Naive thymus-derived CD4-positive, alpha-beta T cell (primary cell): ENCODE results near the gene CLRN3. TPM values are rescaled to one million over a fixed set of nuclear protein-coding genes. Genes with fewer than 3 reads are reported as not detected.

Source experiments
- ATAC-seq: fragments of 150-1000 bp; cut with Tn5 transposase; 2 replicates; pipeline ENCODE4 v1.10.0; 2021; ENCODE audit warnings: mild to moderate bottlenecking, moderate library complexity
- CTCF ChIA-PET: fragments of 350-600 bp; sonication (Branson Sonifier 250); formaldehyde crosslinking; loops from one replicate; lab custom pipeline; 2021; ENCODE audit warnings: antibody characterized with exemption; lab: Charles Lee
- POLR2A ChIA-PET: fragments of 350-600 bp; sonication (Branson Sonifier 250); formaldehyde crosslinking; loops from one replicate; lab custom pipeline; 2021; ENCODE audit warnings: antibody characterized with exemption, inconsistent platforms; lab: Charles Lee
- DNase-seq, 9 donors: peaks; one replicate each; pipeline versions ENCODE4 v3.0.0 to v3.0.0-alpha.2; 2020 to 2022; ENCODE audit warnings: mixed read lengths in 1 of 9
- H3K27ac ChIP-seq: one replicate; pipeline ENCODE4 v1.7.0; 2013; ENCODE audit warnings: mild to moderate bottlenecking, low read depth, low read length, moderate library complexity
- H3K27me3 ChIP-seq, 2 donors: one replicate each; pipeline ENCODE4 v1.7.0; 2013; ENCODE audit warnings: low read length in 2 of 2, mild to moderate bottlenecking in 2 of 2, moderate library complexity in 2 of 2; ENCODE audit not compliant: control insufficient read depth in 2 of 2, insufficient read depth in 2 of 2
- H3K36me3 ChIP-seq, 3 experiments: 1 replicate in 2 of 3; 2 replicates in 1 of 3; pipeline ENCODE4 v1.7.0; 2013; ENCODE audit warnings: low read length in 3 of 3, mild to moderate bottlenecking in 3 of 3, moderate library complexity in 1 of 3; ENCODE audit not compliant: insufficient read depth in 3 of 3, control insufficient read depth in 2 of 3
- H3K4me1 ChIP-seq, 2 donors: one replicate each; pipeline ENCODE4 v1.7.0; 2013; ENCODE audit warnings: low read length in 2 of 2, mild to moderate bottlenecking in 2 of 2, moderate library complexity in 1 of 2; ENCODE audit not compliant: control insufficient read depth in 2 of 2, insufficient read depth in 2 of 2
- H3K4me3 ChIP-seq: 2 replicates; pipeline ENCODE4 v1.7.0; 2013; ENCODE audit warnings: mild to moderate bottlenecking, low read length
- H3K9me3 ChIP-seq, 3 experiments: 1 replicate in 2 of 3; 2 replicates in 1 of 3; pipeline ENCODE4 v1.7.0; 2013; ENCODE audit warnings: low read length in 3 of 3; ENCODE audit not compliant: control insufficient read depth in 2 of 3
- H3K27ac Mint-ChIP-seq, 9 donors: one replicate each; pipeline ENCODE4 v1.8.0; 2020 to 2022; ENCODE audit warnings: mixed read lengths in 9 of 9, mild to moderate bottlenecking in 8 of 9, moderate library complexity in 5 of 9, inconsistent platforms in 2 of 9
- H3K27me3 Mint-ChIP-seq, 5 donors: one replicate each; pipeline ENCODE4 v1.8.0; 2021 to 2022; ENCODE audit warnings: mixed read lengths in 5 of 5, mild to moderate bottlenecking in 1 of 5
- H3K36me3 Mint-ChIP-seq, 5 donors: one replicate each; pipeline ENCODE4 v1.8.0; 2020 to 2022; ENCODE audit warnings: mixed read lengths in 5 of 5, mild to moderate bottlenecking in 3 of 5, inconsistent platforms in 1 of 5
- H3K4me1 Mint-ChIP-seq, 7 donors: one replicate each; pipeline ENCODE4 v1.8.0; 2020 to 2022; ENCODE audit warnings: mixed read lengths in 7 of 7, mild to moderate bottlenecking in 3 of 7, inconsistent platforms in 1 of 7
- H3K4me3 Mint-ChIP-seq, 10 donors: one replicate each; pipeline ENCODE4 v1.8.0; 2020 to 2022; ENCODE audit warnings: mild to moderate bottlenecking in 10 of 10, mixed read lengths in 10 of 10, moderate library complexity in 6 of 10, inconsistent platforms in 2 of 10
- H3K9me3 Mint-ChIP-seq, 11 donors: one replicate each; pipeline ENCODE4 v1.8.0; 2020 to 2022; ENCODE audit warnings: mixed read lengths in 11 of 11, mild to moderate bottlenecking in 4 of 11, inconsistent platforms in 1 of 11, moderate library complexity in 1 of 11
- intact Hi-C, 2 donors: fragments of 100-400 bp; cut with micrococcal nuclease; formaldehyde crosslinking; loops; one replicate each; pipeline ENCODE4 v1.15.1; 2023
- polyA plus RNA-seq, 2 donors: library from polyadenylated mRNA; unstranded; fragments of 300-500 nt; fragmentation: Illumina TruSeq; gene quantifications; one replicate each; pipeline ENCODE4 v1.2.3, GENCODE V29; 2021
- total RNA-seq, 6 experiments: library from RNA in 5 of 6; stranded (reverse) in 5 of 6; gene quantifications; 1 replicate in 5 of 6; 2 replicates in 1 of 6; pipeline ENCODE4 v1.2.3 and lab custom pipeline; 2021 to 2026

CLRN3 gene
- total and polyA plus RNA-seq, 7 experiments from 2014 or later: not detected

GRCh38 chr10:127877116-127877515 is 15.6 kb downstream of the CLRN3 start:
- H3K9me3 ChIP-seq: no peaks in the 10 kb centered on the region
- H3K27me3 ChIP-seq: no peaks in the 10 kb centered on the region
- Mint-ChIP-seq H3K27ac (no peak overlapping the region), H3K36me3 (no peaks in the 10 kb centered on the region), H3K27me3 (peaks cover 0 to 11% (median 6%) of the 10 kb centered on the region in 5 donors), H3K9me3 (peaks cover 0 to 2% (median 0%) of the 10 kb centered on the region in 11 donors), H3K4me1 (peaks cover 0 to 39% (median 5%) of the 10 kb centered on the region in 7 donors), H3K4me3 (no peak overlapping the region)
- H3K36me3 ChIP-seq: no peaks in the 10 kb centered on the region
- no peak overlapping the region for H3K4me3 ChIP-seq
- ChIA-PET POLR2A (no interaction called here), CTCF (no interaction called here)
- ATAC-seq (no peak), DNase-seq (no peak)
- intact Hi-C loops: no loop called here
- no peak overlapping the region for H3K27ac ChIP-seq
- H3K4me1 ChIP-seq: peaks cover 0 to 4% of the 10 kb centered on the region in 2 donors

DNA sequence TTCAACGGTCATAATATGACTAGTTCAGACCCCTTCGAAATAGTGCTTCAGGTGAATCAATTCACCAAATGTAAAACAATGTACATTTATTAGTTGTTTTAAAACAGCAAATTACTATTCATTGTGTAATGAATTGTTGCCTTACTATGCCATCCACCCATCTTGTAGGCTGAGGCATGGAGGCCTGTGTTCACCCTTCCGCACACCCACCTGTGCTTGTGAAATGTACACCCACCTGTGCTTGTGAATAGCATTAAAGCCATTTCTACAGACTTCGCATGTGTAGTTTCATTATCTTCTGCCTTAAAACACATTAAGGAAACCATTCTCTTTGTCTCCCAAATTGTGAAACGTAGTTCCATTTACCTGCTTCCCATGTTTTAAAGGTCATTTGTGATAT is 16.8 kb downstream of the CLRN3 start:
- ATAC-seq (no peak), DNase-seq (no peak)
- Histone ChIP-seq H3K36me3 (no peaks in the 10 kb centered on the region), H3K27me3 (no peaks in the 10 kb centered on the region), H3K4me3 (no peak overlapping the region), H3K27ac (no peak overlapping the region), H3K4me1 (peaks cover 0 to 1% of the 10 kb centered on the region in 2 donors), H3K9me3 (no peaks in the 10 kb centered on the region)
- no peaks in the 10 kb centered on the region for H3K36me3 Mint-ChIP-seq
- peaks cover 0 to 33% (median 6%) of the 10 kb centered on the region in 7 donors for H3K4me1 Mint-ChIP-seq
- H3K27ac Mint-ChIP-seq: no peak overlapping the region
- intact Hi-C loops: no loop called here
- peaks cover 0 to 3% (median 0%) of the 10 kb centered on the region in 11 donors for H3K9me3 Mint-ChIP-seq
- no peak overlapping the region for H3K4me3 Mint-ChIP-seq
- peaks cover 5 to 20% (median 8%) of the 10 kb centered on the region in 5 donors for H3K27me3 Mint-ChIP-seq
- ChIA-PET CTCF (no interaction called here), POLR2A (no interaction called here)

DNA sequence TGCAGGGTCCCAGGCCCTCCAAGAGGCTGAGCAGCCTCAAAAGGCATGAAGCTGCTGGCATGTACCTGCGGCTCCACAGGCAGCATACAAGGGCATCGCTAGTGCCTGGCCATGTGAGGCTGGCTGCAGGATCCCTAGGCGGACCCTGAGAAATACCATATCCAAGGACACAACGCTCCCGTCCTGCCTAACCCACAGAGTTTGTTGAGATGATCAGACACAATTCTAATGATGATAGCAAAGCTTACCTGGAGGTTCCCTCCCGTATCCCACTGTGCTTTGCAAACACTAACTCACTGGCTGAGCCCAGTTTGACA is 17.3 kb downstream of the CLRN3 start:
- Histone ChIP-seq H3K27ac (no peak overlapping the region), H3K27me3 (no peaks in the 10 kb centered on the region), H3K4me1 (no peaks in the 10 kb centered on the region), H3K4me3 (no peak overlapping the region), H3K36me3 (no peaks in the 10 kb centered on the region), H3K9me3 (no peaks in the 10 kb centered on the region)
- no peak for DNase-seq
- Mint-ChIP-seq H3K27ac (no peak overlapping the region), H3K4me1 (peaks cover 0 to 28% (median 2%) of the 10 kb centered on the region in 7 donors), H3K9me3 (peaks cover 0 to 6% (median 0%) of the 10 kb centered on the region in 11 donors), H3K36me3 (no peaks in the 10 kb centered on the region), H3K4me3 (no peak overlapping the region), H3K27me3 (peaks cover 7 to 23% (median 10%) of the 10 kb centered on the region in 5 donors)
- ChIA-PET CTCF (no interaction called here), POLR2A (no interaction called here)
- ATAC-seq: no peak
- intact Hi-C loops: no loop called here

- H3K4me3 Mint-ChIP-seq: no peak overlapping the region
- H3K9me3 Mint-ChIP-seq: peaks cover 0 to 11% (median 2%) of the 10 kb centered on the region in 11 donors
- ChIA-PET POLR2A (no interaction called here), CTCF (no interaction called here)
- Histone ChIP-seq H3K36me3 (no peaks in the 10 kb centered on the region), H3K4me3 (no peak overlapping the region), H3K4me1 (no peaks in the 10 kb centered on the region), H3K27ac (no peak overlapping the region), H3K27me3 (no peaks in the 10 kb centered on the region), H3K9me3 (no peaks in the 10 kb centered on the region)
- peaks cover 11 to 28% (median 14%) of the 10 kb centered on the region in 5 donors for H3K27me3 Mint-ChIP-seq
- ATAC-seq (no peak), DNase-seq (no peak)
- H3K4me1 Mint-ChIP-seq: peaks cover 0 to 23% (median 0%) of the 10 kb centered on the region in 7 donors
- intact Hi-C loops: no loop called here
- H3K36me3 Mint-ChIP-seq: peaks cover 0 to under 1% (median 0%) of the 10 kb centered on the region in 5 donors
- no peak overlapping the region for H3K27ac Mint-ChIP-seq
Observed at GRCh38 chr10:127874671-127875448, 17.9 kb downstream of the CLRN3 start.

GRCh38 chr10:127873901-127874470 is 18.8 kb downstream of the CLRN3 start:
- Mint-ChIP-seq H3K27ac (no peak overlapping the region), H3K36me3 (peaks cover 0 to 6% (median 0%) of the 10 kb centered on the region in 5 donors), H3K4me3 (no peak overlapping the region), H3K9me3 (peaks cover 0 to 18% (median 8%) of the 10 kb centered on the region in 11 donors), H3K4me1 (peaks cover 0 to 18% (median 0%) of the 10 kb centered on the region in 7 donors), H3K27me3 (peaks cover 17 to 35% (median 20%) of the 10 kb centered on the region in 5 donors)
- H3K4me1 ChIP-seq: no peaks in the 10 kb centered on the region
- POLR2A ChIA-PET: no interaction called here
- DNase-seq (no peak), ATAC-seq (no peak)
- H3K9me3 ChIP-seq: no peaks in the 10 kb centered on the region
- H3K36me3 ChIP-seq: no peaks in the 10 kb centered on the region
- CTCF ChIA-PET: no interaction called here
- H3K4me3 ChIP-seq: no peak overlapping the region
- H3K27ac ChIP-seq: no peak overlapping the region
- intact Hi-C loops: no loop called here
- H3K27me3 ChIP-seq: no peaks in the 10 kb centered on the region

DNA sequence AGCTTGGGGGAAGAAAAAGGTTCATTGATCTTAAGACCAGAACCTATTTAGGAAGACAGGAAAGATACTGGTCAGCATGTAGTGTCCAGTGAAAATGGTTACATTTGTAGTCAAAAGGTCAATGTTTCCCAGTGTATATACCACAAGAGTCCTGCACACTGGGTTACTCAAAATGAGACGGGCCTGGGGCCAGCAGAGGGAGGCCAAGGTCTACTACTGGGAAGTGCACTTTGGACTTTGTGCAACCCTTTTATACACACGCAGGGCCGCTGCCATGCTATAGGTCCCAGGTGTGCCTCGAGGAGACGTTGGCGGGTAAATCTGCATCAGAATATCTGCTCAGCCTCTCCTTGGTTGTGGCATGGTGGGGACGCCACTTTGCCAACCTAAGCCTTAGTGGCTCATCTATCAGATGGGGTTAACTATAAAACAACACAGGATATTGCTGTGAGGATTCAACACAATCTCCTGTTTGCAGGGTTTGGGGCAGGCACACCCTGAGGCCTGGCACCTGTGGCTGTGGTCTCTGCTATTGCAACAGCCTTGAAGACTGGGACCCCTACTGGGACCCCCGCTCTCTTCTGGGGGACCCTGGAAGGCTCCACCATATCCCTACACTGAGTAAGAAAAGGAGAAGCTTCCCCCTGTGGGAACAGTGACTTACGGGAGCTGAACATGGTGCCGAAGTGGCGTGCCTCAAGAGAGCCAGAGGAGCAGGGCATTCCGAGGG is 19.7 kb downstream of the CLRN3 start:
- H3K27me3 Mint-ChIP-seq: peaks cover 17 to 44% (median 26%) of the 10 kb centered on the region in 5 donors
- no peak for ATAC-seq
- peaks cover 0 to 6% (median 0%) of the 10 kb centered on the region in 5 donors for H3K36me3 Mint-ChIP-seq
- Histone ChIP-seq H3K27ac (no peak overlapping the region), H3K4me3 (no peak overlapping the region), H3K9me3 (no peaks in the 10 kb centered on the region), H3K36me3 (no peaks in the 10 kb centered on the region), H3K27me3 (no peaks in the 10 kb centered on the region), H3K4me1 (no peaks in the 10 kb centered on the region)
- ChIA-PET POLR2A (no interaction called here), CTCF (no interaction called here)
- H3K9me3 Mint-ChIP-seq: peaks cover 0 to 28% (median 11%) of the 10 kb centered on the region in 11 donors
- peaks cover 0 to 11% (median 0%) of the 10 kb centered on the region in 7 donors for H3K4me1 Mint-ChIP-seq
- DNase-seq: no peak
- intact Hi-C loops: no loop called here
- no peak overlapping the region for H3K4me3 Mint-ChIP-seq
- no peak overlapping the region for H3K27ac Mint-ChIP-seq
